ENCODE data around the gene TNFAIP3.

DNA sequence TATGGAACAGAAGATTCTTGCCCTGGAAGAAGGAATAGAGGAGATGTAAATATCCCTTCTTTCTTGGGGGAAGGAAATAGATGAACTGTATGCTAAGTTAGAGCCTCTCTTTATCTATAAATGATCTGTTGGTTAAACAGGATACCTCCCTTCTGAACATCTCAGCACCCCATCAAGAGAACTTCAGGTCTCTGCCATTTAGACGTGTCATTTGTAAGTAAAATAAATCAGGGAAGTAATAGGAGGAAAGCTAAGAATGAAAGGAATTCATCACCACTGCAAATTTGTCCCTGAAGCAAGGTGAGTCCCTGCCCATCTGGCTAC is 42.5 kb upstream of the TNFAIP3 start:
- no peak for TF ChIP-seq YY1 (IDR thresholded peaks at IDR 0.05; ENCODE audit: insufficient read depth, insufficient read length)
- TF ChIP-seq ZNF274 (IDR thresholded peaks at IDR 0.05; ENCODE audit: low read depth, low read length) = no peak
- no peak for TF ChIP-seq SUZ12 (IDR thresholded peaks at IDR 0.05; ENCODE audit: extremely low read depth, insufficient read depth, insufficient read length)

Measured in NT2/D1 (cell line).